Aorta (tissue), 5 donors: ENCODE data around the gene GCNT4. TPM values are rescaled to one million over a fixed set of nuclear protein-coding genes. Genes with fewer than 3 reads are reported as not detected.

Experiments
- ATAC-seq: fragments of 200-7000 bp; cut with Tn5 transposase; one replicate; pipeline ENCODE4 v1.9.1; 2022; ENCODE audit warnings: moderate library complexity; ENCODE audit not compliant: low FRiP score
- DNase-seq, 2 donors: peaks; one replicate each; pipeline ENCODE4 v3.0.0-alpha.2; 2020
- H3K27ac ChIP-seq, 2 donors: one replicate each; pipeline ENCODE4 v1.5.1; 2013; ENCODE audit warnings: low read length in 2 of 2, mild to moderate bottlenecking in 2 of 2, moderate library complexity in 2 of 2, control low read depth in 1 of 2, inconsistent platforms in 1 of 2, low read depth in 1 of 2
- H3K27me3 ChIP-seq, 2 donors: one replicate each; pipeline ENCODE4 v1.6.1; 2013; ENCODE audit warnings: control low read depth in 1 of 2, low read length in 1 of 2, mild to moderate bottlenecking in 1 of 2, moderate library complexity in 1 of 2; ENCODE audit not compliant: insufficient read depth in 2 of 2, control insufficient read depth in 1 of 2
- H3K36me3 ChIP-seq, 2 donors: one replicate each; pipeline ENCODE4 v1.6.1; 2013; ENCODE audit warnings: control low read depth in 1 of 2, low read length in 1 of 2, mild to moderate bottlenecking in 1 of 2; ENCODE audit not compliant: insufficient read depth in 2 of 2, control insufficient read depth in 1 of 2
- H3K4me1 ChIP-seq, 2 donors: one replicate each; pipeline ENCODE4 v1.6.1; 2013; ENCODE audit warnings: low read length in 2 of 2, control low read depth in 1 of 2, mild to moderate bottlenecking in 1 of 2, moderate library complexity in 1 of 2; ENCODE audit not compliant: insufficient read depth in 2 of 2, control insufficient read depth in 1 of 2
- H3K4me3 ChIP-seq, 2 donors: one replicate each; pipeline ENCODE4 v1.5.1; 2013; ENCODE audit warnings: low read length in 2 of 2, control low read depth in 1 of 2, mild to moderate bottlenecking in 1 of 2
- H3K9me3 ChIP-seq: one replicate; pipeline ENCODE4 v1.6.1; 2013; ENCODE audit warnings: mild to moderate bottlenecking, low read length; ENCODE audit not compliant: control insufficient read depth
- WGBS, 2 donors: extraction: QIAGEN DNeasy Blood & Tissue Kit; methylation state at CpG; one replicate each; pipeline ENCODE4 v1.1.7; 2013; 5-methylcytosine and 5-hydroxymethylcytosine counted together
- intact Hi-C, 2 donors: fragments of 100-400 bp; cut with DNase I; formaldehyde crosslinking; loops; one replicate each; pipeline versions ENCODE4 v1.14.2 to v1.15.0; 2022
- polyA plus RNA-seq, 2 donors: library from polyadenylated mRNA; stranded (reverse); fragments of 200-250 nt; gene quantifications; one replicate each; pipeline ENCODE4 v1.2.3, GENCODE V29; 2013
- total RNA-seq, 2 donors: library from RNA; stranded (reverse); fragmentation: NEBNext Ultra II Directional; extraction: Animal tissue kit (Norgen Biotek cat#: 25700); gene quantifications; one replicate each; pipeline ENCODE4 v1.2.1, GENCODE V29; 2021
- donor health status: healthy with polysubstance abuse.
- donor health status: Bipolar disorder and iron deficiency.
- donor health status: DM: no; HTN: no; CAD: no.
- donor health status: DM: no; HTN: no; CAD: no.
- donor health status: DM: yes; HTN: yes; CAD: no.

Gene GCNT4
- total and polyA plus RNA-seq, 4 donors, result 2.0 to 5.6 (median 3.4) TPM

- DNase-seq (no peak), ATAC-seq (no peak)
- no peaks in the 10 kb centered on the region for H3K27me3 ChIP-seq
- H3K27ac ChIP-seq, result no peak overlapping the region
- intact Hi-C loops, result no loop called here
- 91 to 94% methylated on average over 6 of the region's 6 CpGs for WGBS, 2 donors
- H3K36me3 ChIP-seq, result no peaks in the 10 kb centered on the region
- H3K9me3 ChIP-seq, result no peaks in the 10 kb centered on the region
- no peak overlapping the region for H3K4me3 ChIP-seq
- H3K4me1 ChIP-seq, result no peaks in the 10 kb centered on the region
Measured at GRCh38 chr5:75034137-75034739, 18.1 kb downstream of the GCNT4 start.

- Histone ChIP-seq H3K27me3 (no peaks in the 10 kb centered on the region), H3K4me3 (no peak overlapping the region), H3K4me1 (no peaks in the 10 kb centered on the region), H3K36me3 (no peaks in the 10 kb centered on the region), H3K27ac (no peak overlapping the region), H3K9me3 (no peaks in the 10 kb centered on the region)
- WGBS, 2 donors, result 36 to 57% methylated on average over 3 of the region's 3 CpGs
- DNase-seq, result no peak
- no peak for ATAC-seq
- intact Hi-C loops, result no loop called here
Measured at GRCh38 chr5:75031366-75031765, 21.0 kb downstream of the GCNT4 start.

DNA sequence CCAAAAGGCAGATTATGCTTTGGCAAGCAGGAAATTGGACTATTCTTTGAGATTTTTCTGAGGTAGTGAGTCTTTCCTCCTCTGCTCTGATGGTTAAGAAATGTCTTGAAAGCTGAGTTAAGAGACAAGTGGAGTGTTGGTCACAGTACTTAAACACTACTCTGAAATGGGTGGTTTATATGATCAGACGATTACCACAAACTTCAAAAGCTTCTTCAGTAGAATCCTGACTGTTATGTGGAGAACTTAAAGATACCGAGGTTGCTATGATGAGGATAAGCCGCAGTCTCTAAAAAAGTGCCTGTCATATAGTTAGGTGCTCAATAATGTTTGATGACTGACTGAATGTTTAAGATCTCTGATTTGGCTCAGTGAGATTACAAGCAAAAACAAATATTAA, 24.3 kb downstream of the GCNT4 start:
- no peak overlapping the region for H3K27ac ChIP-seq
- H3K9me3 ChIP-seq, result no peaks in the 10 kb centered on the region
- 95 to 97% methylated on average over 3 of the region's 3 CpGs for WGBS, 2 donors
- no peaks in the 10 kb centered on the region for H3K4me1 ChIP-seq
- DNase-seq (no peak), ATAC-seq (no peak)
- no peak overlapping the region for H3K4me3 ChIP-seq
- no peaks in the 10 kb centered on the region for H3K27me3 ChIP-seq
- H3K36me3 ChIP-seq, result no peaks in the 10 kb centered on the region
- intact Hi-C loops, result no loop called here

DNA sequence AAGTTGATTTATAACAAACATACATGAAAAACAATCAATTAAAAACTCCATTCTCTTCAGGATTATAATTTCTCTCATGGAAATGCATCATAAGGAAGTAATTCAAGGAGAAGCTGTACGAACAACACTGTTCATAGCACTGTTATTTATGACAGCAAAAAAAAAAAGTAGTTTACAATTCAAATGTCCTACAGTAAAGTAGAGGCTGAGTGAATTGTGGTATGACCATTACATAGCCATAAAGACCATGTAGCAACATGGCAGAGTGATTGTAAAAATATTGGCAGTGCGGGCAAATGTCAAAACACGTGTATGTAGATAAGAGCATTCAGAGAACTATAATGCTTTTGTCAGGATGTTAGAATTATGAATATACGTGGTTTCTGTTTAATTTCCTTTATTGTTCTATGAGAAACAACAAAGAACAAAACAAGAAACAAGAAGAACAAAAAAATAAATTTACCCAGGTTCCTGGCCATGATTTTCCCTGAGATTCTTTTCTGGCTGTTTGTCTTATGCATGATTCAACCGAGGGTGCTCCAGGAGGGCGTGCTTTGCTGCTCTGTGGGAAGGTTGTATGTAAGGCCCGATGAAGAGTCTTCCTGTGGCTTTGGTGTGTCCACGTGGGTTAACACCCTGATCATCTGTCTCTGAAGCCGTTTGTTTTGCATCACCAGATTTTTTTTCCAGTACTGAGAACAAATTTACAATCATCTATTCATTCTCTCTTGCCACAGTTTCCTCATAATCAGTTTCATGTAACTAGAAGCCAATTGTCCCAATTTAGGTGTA, 28.8 kb downstream of the GCNT4 start:
- Histone ChIP-seq H3K27ac (no peak overlapping the region), H3K4me3 (no peak overlapping the region), H3K36me3 (no peaks in the 10 kb centered on the region), H3K4me1 (no peaks in the 10 kb centered on the region), H3K27me3 (no peaks in the 10 kb centered on the region), H3K9me3 (no peaks in the 10 kb centered on the region)
- ATAC-seq (no peak), DNase-seq (no peak)
- 68 to 75% methylated on average over 9 of the region's 9 CpGs for WGBS, 2 donors
- intact Hi-C loops, result no loop called here

DNA sequence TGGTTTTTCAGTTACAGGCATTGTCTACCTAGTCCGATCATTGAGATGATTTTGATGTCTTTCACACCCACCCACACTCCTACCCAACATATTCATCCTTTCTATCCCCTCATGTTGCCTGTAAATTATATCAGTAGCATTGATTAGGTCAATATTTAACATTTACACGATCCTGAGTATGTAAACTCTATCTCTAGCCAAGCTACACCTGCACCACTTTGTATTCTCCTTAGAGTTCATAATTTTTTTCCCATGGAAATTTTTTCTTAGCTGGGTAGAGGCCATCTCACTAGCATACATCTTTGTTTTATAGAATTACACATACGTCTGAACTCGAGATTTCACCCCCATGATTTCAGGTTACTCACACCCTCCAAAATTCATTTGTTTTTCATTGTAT, 30.6 kb downstream of the GCNT4 start:
- intact Hi-C loops, result no loop called here

GRCh38 chr5:75021219-75021618, 31.1 kb downstream of the GCNT4 start:
- Histone ChIP-seq H3K4me3 (no peak overlapping the region), H3K36me3 (no peaks in the 10 kb centered on the region), H3K9me3 (no peaks in the 10 kb centered on the region), H3K4me1 (no peaks in the 10 kb centered on the region), H3K27ac (no peak overlapping the region), H3K27me3 (no peaks in the 10 kb centered on the region)
- intact Hi-C loops, result no loop called here
- ATAC-seq (no peak), DNase-seq (no peak)
- WGBS, 2 donors, result 35 to 47% methylated on average over 3 of the region's 3 CpGs

More for the DNA sequence above, 30.6 kb downstream of the GCNT4 start:
- Histone ChIP-seq H3K9me3 (no peaks in the 10 kb centered on the region), H3K4me3 (no peak overlapping the region), H3K4me1 (no peaks in the 10 kb centered on the region), H3K27me3 (no peaks in the 10 kb centered on the region), H3K36me3 (no peaks in the 10 kb centered on the region), H3K27ac (no peak overlapping the region)
- ATAC-seq (no peak), DNase-seq (no peak)
- WGBS, 2 donors, result 90 to 92% methylated on average over 4 of the region's 4 CpGs

DNA sequence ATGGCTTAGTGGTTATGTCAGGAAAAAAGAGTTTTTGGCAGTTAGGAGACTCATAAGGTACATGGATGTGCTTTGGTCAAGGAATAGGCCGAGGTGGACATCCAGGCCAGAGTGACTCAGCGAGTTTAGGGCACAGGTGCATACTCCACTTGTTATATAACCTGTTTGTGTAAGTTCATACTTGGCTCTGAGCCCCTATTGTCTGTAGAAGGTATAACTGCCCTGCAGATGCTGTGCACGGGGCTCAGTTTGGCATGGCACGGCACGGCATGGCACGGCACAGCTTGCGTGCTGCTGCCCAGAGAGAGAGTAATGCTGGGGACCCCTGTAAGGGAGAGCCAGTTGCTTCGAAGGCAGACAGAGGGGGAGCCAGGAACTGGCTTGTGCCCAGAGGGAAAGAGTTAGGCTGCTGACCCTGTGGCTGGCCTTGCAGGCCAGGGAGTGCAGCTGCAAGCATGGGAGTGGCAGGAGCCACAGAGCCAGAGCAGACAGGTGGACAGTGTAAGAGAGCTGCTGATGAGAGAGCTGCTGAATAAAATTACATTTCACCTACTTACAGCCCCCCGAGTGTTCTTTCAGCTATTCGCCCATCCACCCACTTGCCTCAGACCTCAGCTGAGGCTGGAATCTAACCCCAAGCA, 32.2 kb downstream of the GCNT4 start:
- Histone ChIP-seq H3K9me3 (no peaks in the 10 kb centered on the region), H3K36me3 (no peaks in the 10 kb centered on the region), H3K27ac (no peak overlapping the region), H3K27me3 (no peaks in the 10 kb centered on the region), H3K4me1 (no peaks in the 10 kb centered on the region), H3K4me3 (no peak overlapping the region)
- intact Hi-C loops, result no loop called here
- 87 to 91% methylated on average over 10 of the region's 10 CpGs for WGBS, 2 donors
- ATAC-seq, result no peak
- DNase-seq, result no peak

- H3K27me3 ChIP-seq, result no peaks in the 10 kb centered on the region
- no peak for ATAC-seq
- no peaks in the 10 kb centered on the region for H3K4me1 ChIP-seq
- no peak overlapping the region for H3K27ac ChIP-seq
- DNase-seq, result no peak
- H3K36me3 ChIP-seq, result no peaks in the 10 kb centered on the region
- intact Hi-C loops, result no loop called here
- 78 to 84% methylated on average over 7 of the region's 7 CpGs for WGBS, 2 donors
- H3K9me3 ChIP-seq, result no peaks in the 10 kb centered on the region
- no peak overlapping the region for H3K4me3 ChIP-seq
Measured at GRCh38 chr5:75018805-75019587, 33.4 kb downstream of the GCNT4 start.
